ENCODE data around the gene DSCAML1.

The DSCAML1 gene

GRCh38 chr11:117747892-117748291, 49.1 kb downstream of the DSCAML1 start:
- H3K4me3 ChIP-seq (replicated peaks; ENCODE audit: low read depth, low read length) = no peak overlapping the region
- DNase-seq (ENCODE audit: low read depth) = no peak
- TF ChIP-seq CTCF (IDR thresholded peaks at IDR 0.05; ENCODE audit: low read length, missing control alignments) = no peak

- TF ChIP-seq CTCF (IDR thresholded peaks at IDR 0.05; ENCODE audit: low read length, missing control alignments) = no peak
- no peak overlapping the region for H3K4me3 ChIP-seq (replicated peaks; ENCODE audit: low read depth, low read length)
- no peak for DNase-seq (ENCODE audit: low read depth)
Measured at GRCh38 chr11:117745346-117745745, 51.7 kb downstream of the DSCAML1 start.

GRCh38 chr11:117744471-117745150, 52.4 kb downstream of the DSCAML1 start:
- H3K4me3 ChIP-seq (replicated peaks; ENCODE audit: low read depth, low read length) = no peak overlapping the region
- no peak for TF ChIP-seq CTCF (IDR thresholded peaks at IDR 0.05; ENCODE audit: low read length, missing control alignments)
- DNase-seq (ENCODE audit: low read depth) = no peak

- H3K4me3 ChIP-seq (replicated peaks; ENCODE audit: low read depth, low read length) = no peak overlapping the region
- DNase-seq (ENCODE audit: low read depth) = no peak
- no peak for TF ChIP-seq CTCF (IDR thresholded peaks at IDR 0.05; ENCODE audit: low read length, missing control alignments)
Measured at GRCh38 chr11:117743121-117743815, 53.7 kb downstream of the DSCAML1 start.

GRCh38 chr11:117738246-117738957, 58.6 kb downstream of the DSCAML1 start:
- no peak overlapping the region for H3K4me3 ChIP-seq (replicated peaks; ENCODE audit: low read depth, low read length)
- no peak for TF ChIP-seq CTCF (IDR thresholded peaks at IDR 0.05; ENCODE audit: low read length, missing control alignments)
- no peak for DNase-seq (ENCODE audit: low read depth)

- DNase-seq (ENCODE audit: low read depth) = no peak
- TF ChIP-seq CTCF (IDR thresholded peaks at IDR 0.05; ENCODE audit: low read length, missing control alignments) = no peak
Measured at GRCh38 chr11:117735350-117735977, 61.6 kb downstream of the DSCAML1 start.

More at GRCh38 chr11:117735350-117735977, 61.6 kb downstream of the DSCAML1 start:
- no peak overlapping the region for H3K4me3 ChIP-seq (replicated peaks; ENCODE audit: low read depth, low read length)
